ENCODE results near the gene ATP13A3.
A peak's percentile ranks its signal among the peaks of the same experiment; 100 is the strongest.

Gene ATP13A3

GRCh38 chr3:194407423-194407822 lies 79.4 kb downstream of the ATP13A3 start:
- Histone ChIP-seq H3K4me3 (ENCODE audit: low read depth, low read length, poor library complexity, severe bottlenecking) (no peak overlapping the region), H3K9me2 (ENCODE audit: low read depth, low read length) (no peaks in the 10 kb centered on the region), H3K36me3 (ENCODE audit: insufficient read depth, low read length) (peaks cover 48% of the 10 kb centered on the region; the same call in 1 of the 2 replicates), H3K9ac (ENCODE audit: low read length) (no peak overlapping the region), H3K27ac (ENCODE audit: low read depth, low read length, poor library complexity, severe bottlenecking) (no peak overlapping the region), H3K4me2 (ENCODE audit: low read length) (no peak overlapping the region), H3K27me3 (ENCODE audit: insufficient read depth, low read length) (no peaks in the 10 kb centered on the region), H2AFZ (ENCODE audit: low read length) (no peak overlapping the region), H3F3A (ENCODE audit: insufficient read depth, low read length) (peaks cover 7% of the 10 kb centered on the region; the same call in 1 of the 2 replicates), H3K79me2 (ENCODE audit: insufficient read depth, low read length) (no peaks in the 10 kb centered on the region), H3K9me3 (ENCODE audit: low read length) (no peaks in the 10 kb centered on the region), H3K4me1 (ENCODE audit: insufficient read depth, low read length, severe bottlenecking) (no peaks in the 10 kb centered on the region), H4K20me1 (ENCODE audit: insufficient read depth, low read length) (no peaks in the 10 kb centered on the region)
- TF ChIP-seq CTCF (IDR thresholded peaks at IDR 0.05; ENCODE audit: low read length) (no peak), EZH2 (IDR thresholded peaks at IDR 0.05; ENCODE audit: borderline replicate concordance, low read length) (no peak)

GRCh38 chr3:194405766-194406165 lies 81.0 kb downstream of the ATP13A3 start:
- H3K4me1 ChIP-seq (ENCODE audit: insufficient read depth, low read length, severe bottlenecking), result no peaks in the 10 kb centered on the region
- H2AFZ ChIP-seq (ENCODE audit: low read length), result no peak overlapping the region
- no peaks in the 10 kb centered on the region for H3K27me3 ChIP-seq (ENCODE audit: insufficient read depth, low read length)
- H3K9ac ChIP-seq (ENCODE audit: low read length), result no peak overlapping the region
- peaks cover 7% of the 10 kb centered on the region; the same call in 1 of the 2 replicates for H3F3A ChIP-seq (ENCODE audit: insufficient read depth, low read length)
- H3K9me2 ChIP-seq (ENCODE audit: low read depth, low read length), result no peaks in the 10 kb centered on the region
- H3K36me3 ChIP-seq (ENCODE audit: insufficient read depth, low read length), result peaks cover 38% of the 10 kb centered on the region; the same call in 1 of the 2 replicates
- no peak overlapping the region for H3K27ac ChIP-seq (ENCODE audit: low read depth, low read length, poor library complexity, severe bottlenecking)
- no peaks in the 10 kb centered on the region for H3K9me3 ChIP-seq (ENCODE audit: low read length)
- H3K79me2 ChIP-seq (ENCODE audit: insufficient read depth, low read length), result no peaks in the 10 kb centered on the region
- no peak for TF ChIP-seq EZH2 (IDR thresholded peaks at IDR 0.05; ENCODE audit: borderline replicate concordance, low read length)
- no peak for TF ChIP-seq CTCF (IDR thresholded peaks at IDR 0.05; ENCODE audit: low read length)
- H3K4me2 ChIP-seq (ENCODE audit: low read length), result no peak overlapping the region
- H4K20me1 ChIP-seq (ENCODE audit: insufficient read depth, low read length), result no peaks in the 10 kb centered on the region
- no peak overlapping the region for H3K4me3 ChIP-seq (ENCODE audit: low read depth, low read length, poor library complexity, severe bottlenecking)

GRCh38 chr3:194404365-194405140 lies 82.2 kb downstream of the ATP13A3 start:
- H3K36me3 ChIP-seq (ENCODE audit: insufficient read depth, low read length), result peaks cover 34% of the 10 kb centered on the region; the same call in 1 of the 2 replicates
- H3K9ac ChIP-seq (ENCODE audit: low read length), result no peak overlapping the region
- H3K4me3 ChIP-seq (ENCODE audit: low read depth, low read length, poor library complexity, severe bottlenecking), result no peak overlapping the region
- no peaks in the 10 kb centered on the region for H3K9me3 ChIP-seq (ENCODE audit: low read length)
- no peaks in the 10 kb centered on the region for H3K79me2 ChIP-seq (ENCODE audit: insufficient read depth, low read length)
- H3K4me1 ChIP-seq (ENCODE audit: insufficient read depth, low read length, severe bottlenecking), result peaks cover 5% of the 10 kb centered on the region
- TF ChIP-seq CTCF (IDR thresholded peaks at IDR 0.05; ENCODE audit: low read length) (peak; percentile 96), EZH2 (IDR thresholded peaks at IDR 0.05; ENCODE audit: borderline replicate concordance, low read length) (no peak)
- no peaks in the 10 kb centered on the region for H4K20me1 ChIP-seq (ENCODE audit: insufficient read depth, low read length)
- peaks cover 7% of the 10 kb centered on the region; the same call in 1 of the 2 replicates for H3F3A ChIP-seq (ENCODE audit: insufficient read depth, low read length)
- no peak overlapping the region for H3K27ac ChIP-seq (ENCODE audit: low read depth, low read length, poor library complexity, severe bottlenecking)
- no peaks in the 10 kb centered on the region for H3K27me3 ChIP-seq (ENCODE audit: insufficient read depth, low read length)
- no peaks in the 10 kb centered on the region for H3K9me2 ChIP-seq (ENCODE audit: low read depth, low read length)
- no peak overlapping the region for H2AFZ ChIP-seq (ENCODE audit: low read length)
- no peak overlapping the region for H3K4me2 ChIP-seq (ENCODE audit: low read length)
